ENCODE data around the gene TBPL1.

DNA sequence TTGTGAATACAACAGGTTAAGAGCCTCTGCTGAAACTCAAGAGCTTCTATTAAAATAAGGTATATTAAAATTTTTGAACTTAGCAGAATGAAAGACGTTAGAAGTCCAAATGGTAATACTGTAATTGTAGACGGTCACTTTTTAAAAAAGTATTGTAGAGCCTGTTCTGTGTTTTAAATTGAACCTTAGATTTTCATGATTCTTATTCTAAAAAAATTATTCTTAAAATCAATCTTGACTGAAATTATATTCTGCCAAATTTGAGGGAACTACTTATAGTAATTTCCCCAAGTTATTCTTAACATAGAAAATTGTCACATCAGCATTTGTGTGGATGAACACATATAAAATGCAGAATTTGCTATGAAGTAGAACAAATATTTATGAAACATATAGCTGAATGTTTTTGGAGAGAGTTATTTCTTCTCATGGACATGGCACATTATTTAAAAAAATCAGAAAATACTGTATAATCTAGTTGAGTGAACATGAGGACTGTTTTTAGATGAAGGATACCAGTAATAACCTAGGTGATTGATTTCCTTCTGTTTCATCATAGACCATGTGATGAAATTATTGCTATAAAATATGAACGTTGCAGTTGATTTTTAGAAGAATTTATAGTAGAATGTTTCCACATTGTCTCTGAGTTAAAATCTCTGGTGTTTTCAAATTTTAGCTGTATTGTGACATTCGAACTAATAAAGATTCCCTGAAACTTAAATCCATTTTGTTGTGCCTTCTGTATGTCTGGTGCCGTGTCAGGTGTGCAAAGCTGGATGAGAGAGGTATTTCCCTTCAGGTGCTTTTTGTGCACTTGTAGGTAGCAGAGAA, 2.8 kb downstream of the TBPL1 start:
- TF ChIP-seq, protein P1, sequence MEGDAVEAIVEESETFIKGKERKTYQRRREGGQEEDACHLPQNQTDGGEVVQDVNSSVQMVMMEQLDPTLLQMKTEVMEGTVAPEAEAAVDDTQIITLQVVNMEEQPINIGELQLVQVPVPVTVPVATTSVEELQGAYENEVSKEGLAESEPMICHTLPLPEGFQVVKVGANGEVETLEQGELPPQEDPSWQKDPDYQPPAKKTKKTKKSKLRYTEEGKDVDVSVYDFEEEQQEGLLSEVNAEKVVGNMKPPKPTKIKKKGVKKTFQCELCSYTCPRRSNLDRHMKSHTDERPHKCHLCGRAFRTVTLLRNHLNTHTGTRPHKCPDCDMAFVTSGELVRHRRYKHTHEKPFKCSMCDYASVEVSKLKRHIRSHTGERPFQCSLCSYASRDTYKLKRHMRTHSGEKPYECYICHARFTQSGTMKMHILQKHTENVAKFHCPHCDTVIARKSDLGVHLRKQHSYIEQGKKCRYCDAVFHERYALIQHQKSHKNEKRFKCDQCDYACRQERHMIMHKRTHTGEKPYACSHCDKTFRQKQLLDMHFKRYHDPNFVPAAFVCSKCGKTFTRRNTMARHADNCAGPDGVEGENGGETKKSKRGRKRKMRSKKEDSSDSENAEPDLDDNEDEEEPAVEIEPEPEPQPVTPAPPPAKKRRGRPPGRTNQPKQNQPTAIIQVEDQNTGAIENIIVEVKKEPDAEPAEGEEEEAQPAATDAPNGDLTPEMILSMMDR (IDR thresholded peaks at IDR 0.05): no peak
- no peak for TF ChIP-seq POLR2A (IDR thresholded peaks at IDR 0.05)

Data from adrenal gland (tissue), 5 donors.